ENCODE measurements around the gene OR4S2. TPM values are rescaled to one million over a fixed set of nuclear protein-coding genes. Genes with fewer than 3 reads are reported as not detected.

The OR4S2 gene
- total RNA-seq, 1 experiment from 2014 or later = not detected

- Mint-ChIP-seq H3K27ac (ENCODE audit: unreplicated experiment) (no peak overlapping the region), H3K4me1 (ENCODE audit: low read depth, unreplicated experiment) (no peaks in the 10 kb centered on the region), H3K36me3 (ENCODE audit: insufficient read depth, unreplicated experiment) (no peaks in the 10 kb centered on the region), H3K27me3 (ENCODE audit: unreplicated experiment) (no peaks in the 10 kb centered on the region), H3K4me3 (ENCODE audit: low read depth, unreplicated experiment) (no peak overlapping the region), H3K9me3 (ENCODE audit: low read depth, unreplicated experiment) (peaks cover 9% of the 10 kb centered on the region)
- CTCF ChIA-PET = no interaction called here
- DNase-seq = no peak
- TF ChIP-seq CTCF (IDR thresholded peaks at IDR 0.05; ENCODE audit: unreplicated experiment) = no peak
- intact Hi-C loops (cut with micrococcal nuclease; ENCODE audit: unreplicated experiment) = no loop called here
- no TSS peak for BruUV-seq (replicated peaks)
These were observed 53.3 kb downstream of the OR4S2 start for GRCh38 chr11:55701429-55701828.

Other genes with a start within 250 kb of the OR4S2 start
- gene OR4C15, start 93.9 kb upstream of the OR4S2 start, total RNA-seq (2022) = not detected in 2 replicates
- gene OR4C16, start 76.2 kb upstream of the OR4S2 start, total RNA-seq (2022) = not detected in 2 replicates
- gene OR4C11, start 40.7 kb upstream of the OR4S2 start, total RNA-seq (2022) = not detected in 2 replicates
- gene OR4P4, start 13.2 kb upstream of the OR4S2 start, total RNA-seq (2022) = not detected in 2 replicates
- 0.47 and 0.95 TPM in 2 replicates for gene OR4C6, start 13.9 kb downstream of the OR4S2 start, total RNA-seq (2022)
- not detected in 2 replicates for gene OR5D13, start 125.1 kb downstream of the OR4S2 start, total RNA-seq (2022)
- not detected in 2 replicates for gene OR5D14, start 147.2 kb downstream of the OR4S2 start, total RNA-seq (2022)
- gene OR5L1, start 163.0 kb downstream of the OR4S2 start, total RNA-seq (2022) = not detected in 2 replicates
- not detected in 2 replicates for gene OR5D18, start 171.3 kb downstream of the OR4S2 start, total RNA-seq (2022)
- not detected in 2 replicates for gene OR5L2, start 178.9 kb downstream of the OR4S2 start, total RNA-seq (2022)
- not detected in 2 replicates for gene OR5D16, start 190.4 kb downstream of the OR4S2 start, total RNA-seq (2022)
- gene TRIM51, start 235.0 kb downstream of the OR4S2 start, total RNA-seq (2022) = not detected in 2 replicates

Measured in Calu3 (cell line).